HG03442 (cell line): ENCODE data around the gene HERC3.
"Not testable (repeated sequence)": the region's sequence is repeated elsewhere in the genome, so short reads cannot be mapped to it uniquely, and the experiment has no call there.

Source experiments
- ATAC-seq: cut with Tn5 transposase; IDR thresholded peaks from one replicate; pipeline ENCODE4 v1.9.1; 2021; ENCODE audit warnings: mild to moderate bottlenecking, moderate library complexity; ENCODE audit not compliant: unreplicated experiment

HERC3 gene

GRCh38 chr4:88606832-88607231 is 14.6 kb downstream of the HERC3 start:
- ATAC-seq, result no peak

GRCh38 chr4:88609387-88609786 is 17.1 kb downstream of the HERC3 start:
- no peak for ATAC-seq

- ATAC-seq, result not testable (repeated sequence)
Measured at GRCh38 chr4:88609794-88610193, 17.5 kb downstream of the HERC3 start.

GRCh38 chr4:88610771-88611170 is 18.5 kb downstream of the HERC3 start:
- no peak for ATAC-seq

GRCh38 chr4:88613417-88613875 is 21.2 kb downstream of the HERC3 start:
- no peak for ATAC-seq

GRCh38 chr4:88614058-88614457 is 21.8 kb downstream of the HERC3 start:
- ATAC-seq, result no peak

- ATAC-seq, result no peak
Measured at GRCh38 chr4:88616275-88617150, 24.2 kb downstream of the HERC3 start.

- no peak for ATAC-seq
Measured at GRCh38 chr4:88618782-88619485, 26.7 kb downstream of the HERC3 start.

- no peak for ATAC-seq
Measured at GRCh38 chr4:88619971-88620370, 27.7 kb downstream of the HERC3 start.

- ATAC-seq, result no peak
Measured at GRCh38 chr4:88621763-88622327, 29.6 kb downstream of the HERC3 start.

GRCh38 chr4:88623097-88623496 is 30.8 kb downstream of the HERC3 start:
- ATAC-seq, result no peak

GRCh38 chr4:88628746-88629145 is 36.5 kb downstream of the HERC3 start:
- ATAC-seq, result no peak

GRCh38 chr4:88629826-88630225 is 37.5 kb downstream of the HERC3 start:
- ATAC-seq, result no peak

- no peak for ATAC-seq
Measured at GRCh38 chr4:88630756-88631155, 38.5 kb downstream of the HERC3 start.

- no peak for ATAC-seq
Measured at GRCh38 chr4:88643932-88644331, 51.7 kb downstream of the HERC3 start.

- ATAC-seq, result no peak
Measured at GRCh38 chr4:88645994-88646393, 53.7 kb downstream of the HERC3 start.

GRCh38 chr4:88646528-88647280 is 54.4 kb downstream of the HERC3 start:
- ATAC-seq, result no peak

GRCh38 chr4:88649716-88650115 is 57.4 kb downstream of the HERC3 start:
- no peak for ATAC-seq

- no peak for ATAC-seq
Measured at GRCh38 chr4:88653371-88653946, 61.2 kb downstream of the HERC3 start.

GRCh38 chr4:88655226-88655625 is 62.9 kb downstream of the HERC3 start:
- ATAC-seq, result no peak
